CD4-positive, alpha-beta T cell (primary cell): Measurements from ENCODE around the gene AHCYL2. TPM values are rescaled to one million over a fixed set of nuclear protein-coding genes. Genes with fewer than 3 reads are reported as not detected.
"Not testable (repeated sequence)": the region's sequence is repeated elsewhere in the genome, so short reads cannot be mapped to it uniquely, and the experiment has no call there.

ENCODE experiments used
- ATAC-seq: fragments of 200-7000 bp; cut with Tn5 transposase; one replicate; pipeline ENCODE4 v1.10.0; 2022; ENCODE audit warnings: mild to moderate bottlenecking; ENCODE audit not compliant: poor library complexity
- CTCF ChIA-PET: fragments of 350-600 bp; sonication (Branson Sonifier 250); formaldehyde crosslinking; loops from one replicate; lab custom pipeline; 2021; ENCODE audit warnings: antibody characterized with exemption, inconsistent platforms; lab: Charles Lee
- POLR2A ChIA-PET: fragments of 350-600 bp; sonication (Branson Sonifier 250); formaldehyde crosslinking; loops from one replicate; lab custom pipeline; 2021; ENCODE audit warnings: antibody characterized with exemption, inconsistent platforms; lab: Charles Lee
- DNase-seq, 14 experiments: peaks; one replicate each; pipeline ENCODE4 v3.0.0-alpha.2; 2013 to 2020; ENCODE audit warnings: mixed read lengths in 2 of 14
- H3K27ac ChIP-seq, 2 donors: one replicate each; pipeline versions ENCODE4 v1.5.1 to v1.7.0; 2013; ENCODE audit warnings: low read length in 2 of 2, low read depth in 1 of 2, mild to moderate bottlenecking in 1 of 2
- H3K27me3 ChIP-seq, 2 experiments: 1 replicate in 1 of 2; 2 replicates in 1 of 2; pipeline versions ENCODE4 v1.6.1 to v1.7.0; 2013; ENCODE audit warnings: low read length in 2 of 2, control low read depth in 1 of 2, mild to moderate bottlenecking in 1 of 2, moderate library complexity in 1 of 2; ENCODE audit not compliant: insufficient read depth in 2 of 2, control insufficient read depth in 1 of 2
- H3K36me3 ChIP-seq: one replicate; pipeline ENCODE4 v1.6.1; 2013; ENCODE audit warnings: low read length, control low read depth; ENCODE audit not compliant: insufficient read depth
- H3K4me1 ChIP-seq: one replicate; pipeline ENCODE4 v1.6.1; 2013; ENCODE audit warnings: low read length, control low read depth; ENCODE audit not compliant: insufficient read depth
- H3K4me3 ChIP-seq: one replicate; pipeline ENCODE4 v1.5.1; 2013; ENCODE audit warnings: mild to moderate bottlenecking, low read length, moderate library complexity
- H3K9me3 ChIP-seq, 2 experiments: 1 replicate in 1 of 2; 2 replicates in 1 of 2; pipeline versions ENCODE4 v1.6.1 to v1.7.0; 2013; ENCODE audit warnings: low read length in 2 of 2, mild to moderate bottlenecking in 2 of 2, control low read depth in 1 of 2, moderate library complexity in 1 of 2; ENCODE audit not compliant: control insufficient read depth in 1 of 2, insufficient read depth in 1 of 2
- H3K27ac Mint-ChIP-seq: one replicate; pipeline ENCODE4 v1.8.0; 2020; ENCODE audit warnings: mixed read lengths
- H3K27me3 Mint-ChIP-seq: one replicate; pipeline ENCODE4 v1.8.0; 2021; ENCODE audit warnings: mixed read lengths
- H3K36me3 Mint-ChIP-seq: one replicate; pipeline ENCODE4 v1.8.0; 2021; ENCODE audit warnings: low read depth, mixed read lengths
- H3K4me1 Mint-ChIP-seq: one replicate; pipeline ENCODE4 v1.8.0; 2021; ENCODE audit warnings: low read depth, mixed read lengths
- H3K4me3 Mint-ChIP-seq: one replicate; pipeline ENCODE4 v1.8.0; 2020; ENCODE audit warnings: mild to moderate bottlenecking, mixed read lengths
- H3K9me3 Mint-ChIP-seq: one replicate; pipeline ENCODE4 v1.8.0; 2020; ENCODE audit warnings: mixed read lengths
- intact Hi-C, 2 experiments: fragments of 100-400 bp; cut with DNase I in 1 of 2; cut with micrococcal nuclease in 1 of 2; formaldehyde crosslinking; loops; one replicate each; pipeline versions ENCODE4 v1.15.1 to v1.9.0; 2023 to 2025; cut with DNase I, micrococcal nuclease
- total RNA-seq, 174 experiments: library from RNA in 2 of 174; stranded (reverse) in 2 of 174; gene quantifications; one replicate each; pipeline ENCODE4 v1.2.3 and lab custom pipeline; 2021 to 2026
- TF ChIP-seq, protein P1 (sequence below): fragments of 200-600 bp; IDR thresholded peaks from one replicate; pipeline ENCODE4 v1.8.0; 2022; ENCODE audit warnings: antibody characterized with exemption, mild to moderate bottlenecking

AHCYL2 gene
- total RNA-seq, 2 experiments from 2014 or later, result 5.8 to 6.0 TPM

DNA sequence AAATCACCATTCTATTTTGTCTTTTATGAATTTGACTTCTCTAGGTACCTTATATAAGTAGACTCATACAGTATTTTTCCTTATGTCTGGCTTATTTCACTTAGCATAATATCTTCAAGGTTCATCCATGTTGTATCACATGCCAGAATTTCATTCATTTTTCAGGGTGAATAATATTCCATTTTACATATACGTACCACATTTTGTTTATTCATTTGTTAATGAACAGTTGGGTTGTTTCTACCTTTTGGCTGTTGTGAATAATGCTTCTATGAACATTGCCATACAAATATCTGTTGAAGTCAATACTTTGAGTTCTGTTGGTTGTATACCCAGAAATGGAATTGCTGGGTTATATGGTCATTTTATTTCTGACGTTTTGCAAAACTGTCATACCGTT is 20.7 kb downstream of the AHCYL2 start:
- H3K36me3 Mint-ChIP-seq, result peaks cover 25% of the 10 kb centered on the region
- no peaks in the 10 kb centered on the region for H3K27me3 ChIP-seq
- H3K27ac ChIP-seq, result no peak overlapping the region
- no peak for ATAC-seq
- POLR2A ChIA-PET, result no interaction called here
- peaks cover 8% of the 10 kb centered on the region for H3K4me1 Mint-ChIP-seq
- H3K9me3 Mint-ChIP-seq, result peaks cover 7% of the 10 kb centered on the region
- CTCF ChIA-PET, result no interaction called here
- H3K4me1 ChIP-seq, result no peaks in the 10 kb centered on the region
- H3K4me3 Mint-ChIP-seq, result no peak overlapping the region
- intact Hi-C loops, result no loop called here
- H3K9me3 ChIP-seq, result no peaks in the 10 kb centered on the region
- H3K4me3 ChIP-seq, result no peak overlapping the region
- DNase-seq, result no peak
- no peaks in the 10 kb centered on the region for H3K27me3 Mint-ChIP-seq
- TF ChIP-seq, protein P1, sequence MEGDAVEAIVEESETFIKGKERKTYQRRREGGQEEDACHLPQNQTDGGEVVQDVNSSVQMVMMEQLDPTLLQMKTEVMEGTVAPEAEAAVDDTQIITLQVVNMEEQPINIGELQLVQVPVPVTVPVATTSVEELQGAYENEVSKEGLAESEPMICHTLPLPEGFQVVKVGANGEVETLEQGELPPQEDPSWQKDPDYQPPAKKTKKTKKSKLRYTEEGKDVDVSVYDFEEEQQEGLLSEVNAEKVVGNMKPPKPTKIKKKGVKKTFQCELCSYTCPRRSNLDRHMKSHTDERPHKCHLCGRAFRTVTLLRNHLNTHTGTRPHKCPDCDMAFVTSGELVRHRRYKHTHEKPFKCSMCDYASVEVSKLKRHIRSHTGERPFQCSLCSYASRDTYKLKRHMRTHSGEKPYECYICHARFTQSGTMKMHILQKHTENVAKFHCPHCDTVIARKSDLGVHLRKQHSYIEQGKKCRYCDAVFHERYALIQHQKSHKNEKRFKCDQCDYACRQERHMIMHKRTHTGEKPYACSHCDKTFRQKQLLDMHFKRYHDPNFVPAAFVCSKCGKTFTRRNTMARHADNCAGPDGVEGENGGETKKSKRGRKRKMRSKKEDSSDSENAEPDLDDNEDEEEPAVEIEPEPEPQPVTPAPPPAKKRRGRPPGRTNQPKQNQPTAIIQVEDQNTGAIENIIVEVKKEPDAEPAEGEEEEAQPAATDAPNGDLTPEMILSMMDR, result no peak
- no peak overlapping the region for H3K27ac Mint-ChIP-seq
- H3K36me3 ChIP-seq, result no peaks in the 10 kb centered on the region

DNA sequence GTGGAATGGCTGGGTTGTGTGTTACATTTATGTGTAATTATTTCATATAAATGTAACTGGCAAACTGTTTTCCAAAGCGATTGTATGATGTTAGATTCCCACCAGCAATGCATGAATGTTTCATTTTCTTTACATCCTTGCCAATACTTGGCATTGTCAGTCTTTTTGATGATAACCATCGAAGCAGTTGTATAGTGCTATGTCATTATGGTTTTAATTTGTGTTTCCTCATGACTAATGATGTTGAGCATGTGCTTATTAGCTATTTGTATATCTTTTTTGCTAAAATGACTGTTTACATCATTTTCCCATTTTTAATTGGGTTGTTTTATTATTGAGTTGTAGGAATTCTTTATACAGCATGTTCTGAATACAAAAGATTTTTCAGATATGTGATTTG is 22.3 kb downstream of the AHCYL2 start:
- intact Hi-C loops, result no loop called here
- Histone ChIP-seq H3K9me3 (no peaks in the 10 kb centered on the region), H3K4me1 (no peaks in the 10 kb centered on the region)

DNA sequence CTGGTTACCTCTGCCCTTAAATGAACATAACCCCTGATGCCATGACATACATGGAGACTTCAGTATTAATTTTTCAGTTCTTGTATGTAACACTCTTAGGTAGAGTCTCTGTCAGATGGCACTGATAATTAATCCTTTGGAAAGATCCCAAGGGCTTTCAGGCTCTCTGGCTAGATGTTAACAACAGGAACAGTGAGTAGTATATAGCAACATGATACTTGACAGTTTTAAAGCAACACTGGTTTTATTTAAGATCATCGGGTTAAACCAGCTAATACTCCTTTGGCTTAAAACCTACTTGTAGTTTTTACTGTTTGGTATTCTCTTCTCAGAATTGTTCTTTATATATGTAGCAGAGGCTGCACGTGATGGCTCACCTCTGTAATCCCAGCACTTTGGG is 27.3 kb downstream of the AHCYL2 start:
- Histone ChIP-seq H3K4me3 (no peak overlapping the region), H3K36me3 (no peaks in the 10 kb centered on the region), H3K9me3 (no peaks in the 10 kb centered on the region), H3K27me3 (no peaks in the 10 kb centered on the region), H3K4me1 (no peaks in the 10 kb centered on the region), H3K27ac (no peak overlapping the region)
- H3K9me3 Mint-ChIP-seq, result no peaks in the 10 kb centered on the region
- no peak overlapping the region for H3K4me3 Mint-ChIP-seq
- CTCF ChIA-PET, result interaction anchor here (1.6 kb wide), 1 partner anchor 33 kb away, joined by 7 read pairs; no protein-coding TSS in a partner anchor
- DNase-seq (no peak), ATAC-seq (no peak)
- no peaks in the 10 kb centered on the region for H3K27me3 Mint-ChIP-seq
- no peak overlapping the region for H3K27ac Mint-ChIP-seq
- no peaks in the 10 kb centered on the region for H3K36me3 Mint-ChIP-seq
- intact Hi-C loops, result no loop called here
- TF ChIP-seq, protein P1, result no peak
- POLR2A ChIA-PET, result no interaction called here
- H3K4me1 Mint-ChIP-seq, result peaks cover 28% of the 10 kb centered on the region

More for the DNA sequence above, 22.3 kb downstream of the AHCYL2 start:
- Mint-ChIP-seq H3K27me3 (no peaks in the 10 kb centered on the region), H3K27ac (no peak overlapping the region), H3K9me3 (peaks cover 7% of the 10 kb centered on the region), H3K36me3 (peaks cover 25% of the 10 kb centered on the region), H3K4me1 (peaks cover 18% of the 10 kb centered on the region), H3K4me3 (no peak overlapping the region)
- no peak overlapping the region for H3K27ac ChIP-seq
- CTCF ChIA-PET, result interaction anchor here (0.6 to 1.1 kb wide), 4 partner anchors 8 to 103 kb away, joined by 3 read pairs; no protein-coding TSS in a partner anchor
- H3K4me3 ChIP-seq, result no peak overlapping the region
- no peaks in the 10 kb centered on the region for H3K27me3 ChIP-seq
- POLR2A ChIA-PET, result interaction anchor here (0.6 kb wide), 1 partner anchor 9 kb away, joined by 3 read pairs; no protein-coding TSS in a partner anchor
- no peaks in the 10 kb centered on the region for H3K36me3 ChIP-seq
- no peak for DNase-seq
- ATAC-seq, result no peak
- TF ChIP-seq, protein P1, result no peak

DNA sequence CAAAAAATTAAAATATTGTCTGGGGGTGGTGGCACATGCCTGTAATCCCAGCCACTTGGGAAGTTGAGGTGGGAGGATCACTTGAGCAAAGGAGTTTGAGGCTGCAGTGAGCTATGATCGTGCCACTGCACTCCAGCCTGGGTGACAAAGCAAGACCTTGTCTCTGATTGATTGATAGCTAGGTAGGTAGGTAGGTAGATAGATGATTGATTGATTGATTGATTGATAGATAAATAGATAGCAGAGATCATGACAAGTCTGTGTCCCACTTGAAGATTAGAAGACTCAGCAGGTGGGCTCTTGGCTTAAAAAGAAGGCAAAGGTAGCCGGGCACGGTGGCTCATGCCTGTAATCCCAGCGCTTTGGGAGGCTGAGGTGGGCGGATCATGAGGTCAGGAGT is 27.8 kb downstream of the AHCYL2 start:
- POLR2A ChIA-PET, H3K27ac Mint-ChIP-seq, CTCF ChIA-PET, H3K9me3 ChIP-seq, H3K36me3 ChIP-seq, H3K9me3 Mint-ChIP-seq, H3K4me1 ChIP-seq, ATAC-seq, DNase-seq, H3K27me3 ChIP-seq, H3K27me3 Mint-ChIP-seq, intact Hi-C loops, H3K27ac ChIP-seq, H3K4me3 ChIP-seq, H3K36me3 Mint-ChIP-seq, H3K4me3 Mint-ChIP-seq: not testable (repeated sequence)
- H3K4me1 Mint-ChIP-seq, result peaks cover 33% of the 10 kb centered on the region
